ENCODE results near the gene KRTAP6-3.

The KRTAP6-3 gene

GRCh38 chr21:30592140-30592539, at the start of gene KRTAP6-3:
Gene KRTAP6-3, plus strand, starts transcription at chr21:30592440. Its CDS starts 6 bp downstream, at chr21:30592446.
- no peak for DNase-seq (ENCODE audit: low read depth in 2 of 2)

GRCh38 chr21:30552782-30553181, 39.5 kb upstream of the KRTAP6-3 start:
- no peak for DNase-seq (ENCODE audit: low read depth in 2 of 2)

GRCh38 chr21:30555095-30555494, 37.1 kb upstream of the KRTAP6-3 start:
- DNase-seq (ENCODE audit: low read depth in 2 of 2): no peak

DNA sequence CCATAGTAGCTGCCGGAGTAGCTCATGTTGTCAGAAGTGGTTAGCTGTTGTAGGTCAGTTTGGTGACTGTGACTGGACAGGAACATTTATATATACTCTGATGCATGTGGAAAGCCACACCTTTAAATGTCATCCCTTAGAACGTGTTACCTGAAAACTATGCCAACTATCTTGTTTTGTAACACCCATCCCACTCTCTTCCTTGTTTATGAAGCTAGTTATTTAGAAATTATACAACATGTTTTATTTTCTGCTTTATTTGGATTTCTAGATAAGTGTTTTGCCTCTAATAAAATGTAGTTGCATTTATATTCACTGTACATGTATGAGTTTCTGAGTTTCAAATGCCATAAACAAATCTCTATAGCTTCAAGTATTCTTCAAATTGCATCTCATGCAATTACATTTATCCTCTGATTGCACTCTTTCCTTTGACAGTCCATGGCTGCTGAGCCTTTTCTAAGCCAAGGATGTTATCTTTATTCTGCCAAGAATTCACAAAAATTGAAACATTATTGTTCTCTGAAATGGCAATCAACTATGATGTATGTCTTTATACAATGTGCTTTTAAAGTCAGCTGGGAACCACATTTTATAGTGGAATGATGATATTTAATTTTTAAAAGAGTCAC, 30.9 kb upstream of the KRTAP6-3 start, which contains the start of gene KRTAP19-7:
Gene KRTAP19-7, minus strand, starts transcription at position 51 of the 632 bp plus-strand sequence. Its CDS starts 25 bp downstream, at position 26.
- DNase-seq (ENCODE audit: low read depth in 2 of 2): no peak

DNA sequence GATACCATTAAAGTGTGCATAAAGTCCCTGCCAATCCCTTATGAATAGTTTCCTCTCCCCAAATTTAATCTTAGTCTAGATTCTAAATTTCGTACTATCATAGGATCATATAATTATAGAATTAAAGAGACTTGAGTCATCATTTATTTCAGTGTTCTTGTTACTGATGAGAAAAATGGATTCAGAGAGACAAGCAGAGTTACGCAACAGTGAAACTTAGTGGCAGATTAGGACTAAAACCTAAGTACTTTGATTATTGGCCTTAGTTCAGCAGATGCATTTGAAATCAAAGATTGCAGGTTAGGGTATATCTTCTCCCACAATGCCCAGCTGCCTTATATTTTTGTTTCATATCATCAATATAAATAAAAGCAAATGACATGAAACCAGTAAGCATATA, 30.3 kb upstream of the KRTAP6-3 start:
- no peak for DNase-seq (ENCODE audit: low read depth in 2 of 2)

- no peak for DNase-seq (ENCODE audit: low read depth in 2 of 2)
Observed at GRCh38 chr21:30563072-30563471, 29.2 kb upstream of the KRTAP6-3 start.

- no peak for DNase-seq (ENCODE audit: low read depth in 2 of 2)
Observed at GRCh38 chr21:30563630-30564029, 28.6 kb upstream of the KRTAP6-3 start.

- DNase-seq (ENCODE audit: low read depth in 2 of 2): no peak
Observed at GRCh38 chr21:30567617-30568016, 24.6 kb upstream of the KRTAP6-3 start.

GRCh38 chr21:30577766-30578165, 14.5 kb upstream of the KRTAP6-3 start:
- DNase-seq (ENCODE audit: low read depth in 2 of 2): no peak

DNA sequence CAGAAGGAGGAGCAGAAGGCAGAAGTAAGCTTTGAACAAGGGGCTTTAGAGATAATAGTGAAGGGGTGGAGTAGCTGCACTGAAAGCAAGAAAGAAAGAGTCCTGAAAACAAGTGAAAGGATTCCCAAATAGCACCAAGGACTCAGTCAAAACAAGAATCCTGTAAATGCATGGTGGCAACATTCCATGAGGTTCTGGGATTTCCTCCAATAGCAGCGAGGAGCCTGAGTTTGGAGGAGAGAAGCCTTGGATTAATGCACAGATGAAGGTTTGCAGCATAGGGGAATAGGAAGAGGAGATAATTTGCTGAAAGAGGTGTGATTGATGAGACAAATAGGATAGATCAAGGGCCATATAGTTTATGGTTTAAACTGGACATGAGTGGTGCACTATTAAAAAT, 12.9 kb upstream of the KRTAP6-3 start:
- DNase-seq (ENCODE audit: low read depth in 2 of 2): no peak

DNA sequence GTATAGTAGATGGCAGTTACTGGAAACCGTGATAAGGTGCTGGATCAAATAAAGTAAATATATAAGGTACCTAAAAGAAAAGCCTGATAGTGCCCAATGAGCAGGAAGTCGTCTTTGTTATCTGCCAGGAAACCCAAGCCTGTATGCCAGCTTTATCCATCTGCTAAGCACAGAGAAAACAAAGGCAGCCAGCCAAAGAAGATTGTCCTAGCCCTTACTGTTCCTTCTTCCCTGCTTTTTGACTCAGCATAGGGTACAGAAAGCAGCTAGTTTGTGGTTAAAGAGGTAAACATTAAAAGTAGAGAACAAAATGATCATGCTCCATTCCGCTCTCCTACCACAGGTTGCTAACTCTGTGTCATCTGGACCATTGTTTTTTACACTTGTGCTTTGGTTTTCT, 12.1 kb upstream of the KRTAP6-3 start:
- DNase-seq (ENCODE audit: low read depth in 2 of 2): no peak

- DNase-seq (ENCODE audit: low read depth in 2 of 2): no peak
Observed at GRCh38 chr21:30582870-30583269, 9.4 kb upstream of the KRTAP6-3 start.

DNA sequence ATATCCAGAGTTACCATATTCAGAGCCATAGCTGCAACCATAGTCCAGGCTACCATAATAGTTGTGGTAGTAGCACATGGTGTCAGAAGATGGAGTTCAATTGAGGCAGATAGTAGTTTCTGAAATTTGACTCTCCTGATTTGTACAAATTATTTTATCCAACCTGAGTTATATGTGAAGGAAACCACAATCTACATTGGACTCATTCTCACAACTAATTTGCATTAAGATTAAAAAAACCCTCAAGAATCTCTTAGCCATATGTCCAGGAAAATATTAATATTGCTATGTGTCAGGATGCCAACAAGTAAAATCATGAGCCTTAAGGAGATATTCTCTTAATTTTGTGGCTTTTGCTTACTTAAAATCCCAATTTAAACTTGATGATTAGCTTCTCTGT, 1.9 kb upstream of the KRTAP6-3 start, which contains the start of gene KRTAP22-2:
Gene KRTAP22-2, minus strand, starts transcription at position 101 of the 400 bp plus-strand sequence.
- DNase-seq (ENCODE audit: low read depth in 2 of 2): no peak

DNA sequence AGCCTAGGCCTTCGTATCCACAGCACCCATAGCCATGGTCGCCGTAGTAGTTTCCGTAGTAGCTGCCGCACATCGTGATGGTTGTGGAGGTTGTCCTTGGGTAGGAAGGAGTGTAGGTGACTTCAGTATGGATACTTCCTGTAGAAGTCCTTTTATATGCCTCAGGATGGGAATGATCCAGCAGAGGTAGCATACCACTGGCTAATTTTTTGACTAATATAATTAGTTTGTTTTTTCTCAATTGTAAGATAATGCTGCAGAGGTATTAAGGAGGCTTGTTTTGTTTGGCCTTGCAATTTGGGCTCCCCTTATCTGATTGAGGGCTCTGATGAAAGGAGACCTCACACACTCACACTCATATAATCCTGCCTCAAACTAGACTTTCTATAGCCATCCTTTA, 6.6 kb downstream of the KRTAP6-3 start, which contains the start of gene KRTAP6-2:
Gene KRTAP6-2, minus strand, starts transcription at position 101 of the 400 bp plus-strand sequence. Its CDS starts 28 bp downstream, at position 73.
- DNase-seq (ENCODE audit: low read depth in 2 of 2): no peak

DNA sequence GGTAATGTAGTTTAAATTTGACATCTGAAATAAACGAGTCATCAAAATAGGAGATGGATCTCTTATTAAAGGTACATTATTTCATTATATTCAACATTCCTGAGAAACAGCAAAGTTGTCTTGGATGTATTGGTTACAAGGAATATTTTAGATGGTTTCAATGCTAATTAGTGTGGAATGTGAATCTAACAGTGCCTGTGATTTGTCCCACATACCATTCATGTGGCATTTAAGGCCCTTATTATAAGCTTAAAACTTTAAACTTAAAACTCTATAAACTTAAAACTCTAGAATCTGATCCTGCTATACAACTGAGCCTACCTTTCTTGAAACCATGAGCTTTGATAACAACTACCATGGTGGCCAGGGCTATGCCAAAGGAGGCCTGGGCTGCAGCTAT, 8.5 kb downstream of the KRTAP6-3 start, which contains the start of gene KRTAP22-1:
Gene KRTAP22-1, plus strand, starts transcription at position 301 of the 400 bp plus-strand sequence.
- DNase-seq (ENCODE audit: low read depth in 2 of 2): no peak

DNA sequence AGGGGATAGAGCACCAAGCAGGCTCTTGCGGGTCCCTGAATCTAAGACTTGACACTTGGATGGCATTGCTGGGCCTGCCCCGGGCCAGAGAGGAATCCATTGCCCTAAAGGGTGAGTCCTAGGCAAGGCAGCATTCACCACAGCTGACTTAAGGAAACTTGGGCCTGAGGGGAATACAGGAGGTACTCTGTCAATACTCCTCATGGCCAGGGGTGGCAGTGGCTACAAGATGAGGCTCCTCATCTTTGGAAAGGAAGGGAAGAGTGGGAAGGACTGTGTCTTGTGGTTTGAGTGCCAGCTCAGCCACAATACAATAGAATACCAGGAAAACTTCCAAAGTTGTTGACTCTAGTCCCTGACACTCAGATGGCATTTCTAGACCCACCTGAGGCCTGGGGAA, 13.7 kb downstream of the KRTAP6-3 start:
- DNase-seq (ENCODE audit: low read depth in 2 of 2): no peak

- DNase-seq (ENCODE audit: low read depth in 2 of 2): no peak
Observed at GRCh38 chr21:30612132-30612531, 19.9 kb downstream of the KRTAP6-3 start.

- no peak for DNase-seq (ENCODE audit: low read depth in 2 of 2)
Observed at GRCh38 chr21:30613836-30614235, 21.6 kb downstream of the KRTAP6-3 start, which contains the start of gene KRTAP6-1. Gene KRTAP6-1, minus strand, starts transcription at chr21:30613930. Its CDS starts 26 bp downstream, at chr21:30613904.

DNA sequence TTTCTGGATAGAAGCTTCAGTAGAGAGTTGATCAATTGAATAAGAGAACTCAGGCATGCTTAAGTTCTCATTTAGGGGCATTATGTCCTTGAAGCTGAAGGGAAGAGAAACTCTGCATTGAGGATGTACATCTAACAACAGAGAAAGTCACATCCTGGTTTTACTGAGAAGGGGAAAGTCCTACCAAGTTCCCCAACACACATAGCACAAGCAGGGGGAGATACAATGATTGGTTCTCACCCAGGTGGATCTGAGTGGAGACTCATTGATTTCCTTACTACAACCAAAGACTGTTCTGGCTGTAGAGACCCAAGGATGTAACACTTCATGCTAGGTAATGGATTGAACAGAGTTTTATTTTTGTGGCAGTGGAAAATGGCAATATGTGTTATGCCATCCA, 23.0 kb downstream of the KRTAP6-3 start:
- DNase-seq (ENCODE audit: low read depth in 2 of 2): no peak

DNA sequence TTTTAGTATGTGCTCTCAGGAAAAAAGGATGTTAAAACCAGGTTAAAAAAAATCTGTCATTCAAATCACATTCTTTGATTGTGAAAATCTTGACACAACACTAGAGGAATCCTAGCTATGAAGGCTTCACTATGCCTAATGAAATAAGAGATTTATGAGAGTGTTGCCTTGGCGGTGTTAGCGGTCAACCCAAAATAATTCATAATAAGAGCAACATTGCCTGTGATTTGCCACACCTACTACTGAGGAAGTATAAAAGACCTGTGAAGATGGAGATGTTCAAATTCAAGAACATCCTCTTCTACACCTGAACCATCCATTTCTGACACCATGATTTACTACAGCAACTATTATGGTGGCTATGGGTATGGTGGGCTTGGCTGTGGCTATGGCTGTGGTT, 23.9 kb downstream of the KRTAP6-3 start, which contains the start of gene KRTAP20-1:
Gene KRTAP20-1, plus strand, starts transcription at position 301 of the 400 bp plus-strand sequence. Its CDS starts 30 bp downstream, at position 331.
- DNase-seq (ENCODE audit: low read depth in 2 of 2): no peak

GRCh38 chr21:30620080-30620479, 27.8 kb downstream of the KRTAP6-3 start:
- DNase-seq (ENCODE audit: low read depth in 2 of 2): no peak

DNA sequence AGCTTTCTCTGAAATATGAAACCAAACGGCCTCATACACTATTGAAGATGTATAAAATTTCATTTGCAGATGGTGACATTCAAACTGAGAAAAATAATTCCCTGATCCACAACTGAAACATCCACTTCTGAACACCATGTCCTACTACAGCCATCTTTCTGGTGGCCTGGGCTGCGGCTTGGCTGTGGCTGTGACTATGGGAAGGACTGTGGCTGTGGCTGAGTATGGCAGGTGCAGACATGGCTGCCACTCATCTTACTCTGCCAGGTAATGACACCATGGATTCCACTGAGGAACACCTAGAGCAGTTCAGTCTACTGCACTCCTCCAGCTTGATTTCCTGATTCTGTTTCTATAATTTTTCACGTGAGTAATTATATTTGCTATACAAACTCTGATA, 28.3 kb downstream of the KRTAP6-3 start, which contains the start of gene KRTAP20-4:
Gene KRTAP20-4, plus strand, starts transcription at position 106 of the 400 bp plus-strand sequence.
- no peak for DNase-seq (ENCODE audit: low read depth in 2 of 2)

DNA sequence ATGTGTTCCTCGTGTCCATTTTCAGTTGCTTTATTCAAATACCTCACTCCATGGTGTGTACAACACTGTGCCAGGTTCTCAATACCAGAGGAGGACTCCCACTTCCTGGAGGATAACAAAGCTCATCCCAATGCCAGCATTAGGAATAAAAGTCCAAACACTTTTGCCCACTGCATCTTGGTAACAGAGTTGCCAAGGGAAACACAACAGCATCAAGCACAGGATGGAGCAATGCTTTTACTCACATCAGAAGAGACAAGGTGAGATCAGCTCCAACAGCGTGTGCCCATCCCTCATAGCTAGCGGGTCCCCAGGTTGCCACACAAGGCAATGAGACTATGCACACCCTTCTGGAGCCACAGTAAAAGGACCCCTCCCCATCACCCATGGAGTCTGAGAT, 31.1 kb downstream of the KRTAP6-3 start:
- no peak for DNase-seq (ENCODE audit: low read depth in 2 of 2)
